ENCODE results near the gene ODAD2.
"Not testable (repeated sequence)": the region's sequence is repeated elsewhere in the genome, so short reads cannot be mapped to it uniquely, and the experiment has no call there.

The ODAD2 gene, protein sequence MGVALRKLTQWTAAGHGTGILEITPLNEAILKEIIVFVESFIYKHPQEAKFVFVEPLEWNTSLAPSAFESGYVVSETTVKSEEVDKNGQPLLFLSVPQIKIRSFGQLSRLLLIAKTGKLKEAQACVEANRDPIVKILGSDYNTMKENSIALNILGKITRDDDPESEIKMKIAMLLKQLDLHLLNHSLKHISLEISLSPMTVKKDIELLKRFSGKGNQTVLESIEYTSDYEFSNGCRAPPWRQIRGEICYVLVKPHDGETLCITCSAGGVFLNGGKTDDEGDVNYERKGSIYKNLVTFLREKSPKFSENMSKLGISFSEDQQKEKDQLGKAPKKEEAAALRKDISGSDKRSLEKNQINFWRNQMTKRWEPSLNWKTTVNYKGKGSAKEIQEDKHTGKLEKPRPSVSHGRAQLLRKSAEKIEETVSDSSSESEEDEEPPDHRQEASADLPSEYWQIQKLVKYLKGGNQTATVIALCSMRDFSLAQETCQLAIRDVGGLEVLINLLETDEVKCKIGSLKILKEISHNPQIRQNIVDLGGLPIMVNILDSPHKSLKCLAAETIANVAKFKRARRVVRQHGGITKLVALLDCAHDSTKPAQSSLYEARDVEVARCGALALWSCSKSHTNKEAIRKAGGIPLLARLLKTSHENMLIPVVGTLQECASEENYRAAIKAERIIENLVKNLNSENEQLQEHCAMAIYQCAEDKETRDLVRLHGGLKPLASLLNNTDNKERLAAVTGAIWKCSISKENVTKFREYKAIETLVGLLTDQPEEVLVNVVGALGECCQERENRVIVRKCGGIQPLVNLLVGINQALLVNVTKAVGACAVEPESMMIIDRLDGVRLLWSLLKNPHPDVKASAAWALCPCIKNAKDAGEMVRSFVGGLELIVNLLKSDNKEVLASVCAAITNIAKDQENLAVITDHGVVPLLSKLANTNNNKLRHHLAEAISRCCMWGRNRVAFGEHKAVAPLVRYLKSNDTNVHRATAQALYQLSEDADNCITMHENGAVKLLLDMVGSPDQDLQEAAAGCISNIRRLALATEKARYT

DNA sequence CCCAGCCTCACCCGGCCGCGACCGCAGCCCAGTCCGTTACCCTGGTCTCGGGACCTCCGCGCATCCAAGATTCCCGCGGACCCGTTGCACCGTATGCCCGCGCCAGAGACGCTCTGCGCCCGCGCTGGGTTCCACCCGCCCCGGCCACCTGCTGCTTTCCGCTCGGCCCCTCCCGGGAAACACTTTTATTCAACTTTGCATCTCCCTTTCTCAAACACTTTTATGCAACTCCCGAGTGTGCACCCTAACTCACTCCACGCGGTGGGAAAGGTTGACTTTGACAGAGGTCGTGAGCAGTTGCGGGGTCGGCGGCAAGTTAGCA lies at the start of gene ODAD2:
Gene ODAD2, minus strand, starts transcription at position 126 of the 322 bp plus-strand sequence. CDS start 3,937 bp downstream, outside the sequence.
- no peak for DNase-seq (ENCODE audit: low read depth, low spot score)

DNA sequence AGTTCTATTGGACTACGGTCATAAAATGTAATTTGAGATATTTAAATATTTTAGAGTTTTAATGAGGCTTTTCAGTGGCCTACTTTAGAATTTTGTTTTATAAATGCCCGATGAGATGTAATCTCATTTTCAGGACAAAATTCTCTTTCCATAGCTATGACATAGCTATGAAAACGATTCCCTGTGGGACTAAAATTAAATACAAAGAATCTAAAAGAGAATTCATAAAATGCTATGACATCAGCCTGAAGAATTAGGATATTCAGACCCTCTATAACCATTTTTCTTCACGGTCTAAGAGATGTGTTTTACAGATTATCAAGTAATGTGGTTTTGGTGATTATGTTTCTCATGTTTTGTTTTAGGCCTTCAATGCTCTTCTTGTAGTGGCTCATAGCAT lies 48.2 kb upstream of the ODAD2 start:
- no peak for DNase-seq (ENCODE audit: low read depth, low spot score)

DNA sequence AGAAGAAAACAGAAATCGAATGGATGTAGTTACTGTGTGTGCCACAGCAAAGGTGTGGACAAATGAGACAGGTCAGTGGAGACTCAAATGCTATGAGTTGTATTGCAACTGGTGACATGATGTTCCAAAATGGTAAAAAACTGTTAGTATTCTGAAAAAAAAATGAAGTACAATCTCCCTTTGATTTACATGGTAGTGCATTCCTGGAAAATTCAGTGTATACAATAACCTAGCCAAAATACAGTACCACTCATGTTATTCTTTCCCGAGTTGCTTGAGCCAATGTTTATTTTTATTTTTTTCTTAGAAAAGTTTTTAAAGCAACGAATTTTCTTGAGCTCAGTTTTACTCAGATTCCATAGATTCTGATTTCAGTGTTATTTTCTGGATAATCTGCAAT lies 47.7 kb upstream of the ODAD2 start:
- no peak for DNase-seq (ENCODE audit: low read depth, low spot score)

DNA sequence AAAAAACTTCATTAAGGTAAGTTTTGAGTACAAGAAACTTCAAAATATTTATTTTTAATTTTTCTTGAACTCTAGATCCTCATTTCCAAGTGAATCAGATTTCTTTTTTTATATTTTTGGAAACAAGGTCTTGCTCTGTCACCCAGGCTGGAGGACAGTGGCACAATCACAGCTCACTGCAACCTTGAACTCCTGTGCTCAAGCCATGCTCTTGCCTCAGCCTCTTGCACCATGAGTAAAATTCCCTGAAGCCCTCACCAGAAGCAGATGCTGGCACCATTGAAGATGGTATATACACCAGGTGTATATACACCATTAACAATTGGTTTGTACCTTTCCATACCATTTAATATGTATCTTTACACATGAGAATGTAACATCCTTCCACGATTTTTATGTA lies 45.1 kb upstream of the ODAD2 start:
- no peak for DNase-seq (ENCODE audit: low read depth, low spot score)

DNA sequence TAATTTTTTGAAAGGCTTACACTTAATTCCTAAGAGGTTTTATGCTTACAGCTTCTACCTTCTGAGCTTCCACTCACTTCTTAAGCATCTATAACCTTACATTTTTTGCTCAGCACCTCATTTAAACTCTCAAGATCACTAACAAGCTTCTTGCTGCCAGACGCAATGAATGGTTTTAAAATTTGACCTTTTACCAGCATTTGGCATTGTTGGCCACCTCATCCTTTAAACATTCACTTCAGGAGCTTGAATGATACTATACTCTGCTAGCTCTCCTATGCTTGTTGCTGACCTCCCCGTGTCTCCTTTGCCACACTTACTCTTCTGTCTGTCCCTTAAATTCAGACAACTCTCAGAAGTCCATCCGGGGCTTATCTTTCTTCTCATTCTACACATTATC lies 37.7 kb upstream of the ODAD2 start:
- DNase-seq (ENCODE audit: low read depth, low spot score), result no peak

DNA sequence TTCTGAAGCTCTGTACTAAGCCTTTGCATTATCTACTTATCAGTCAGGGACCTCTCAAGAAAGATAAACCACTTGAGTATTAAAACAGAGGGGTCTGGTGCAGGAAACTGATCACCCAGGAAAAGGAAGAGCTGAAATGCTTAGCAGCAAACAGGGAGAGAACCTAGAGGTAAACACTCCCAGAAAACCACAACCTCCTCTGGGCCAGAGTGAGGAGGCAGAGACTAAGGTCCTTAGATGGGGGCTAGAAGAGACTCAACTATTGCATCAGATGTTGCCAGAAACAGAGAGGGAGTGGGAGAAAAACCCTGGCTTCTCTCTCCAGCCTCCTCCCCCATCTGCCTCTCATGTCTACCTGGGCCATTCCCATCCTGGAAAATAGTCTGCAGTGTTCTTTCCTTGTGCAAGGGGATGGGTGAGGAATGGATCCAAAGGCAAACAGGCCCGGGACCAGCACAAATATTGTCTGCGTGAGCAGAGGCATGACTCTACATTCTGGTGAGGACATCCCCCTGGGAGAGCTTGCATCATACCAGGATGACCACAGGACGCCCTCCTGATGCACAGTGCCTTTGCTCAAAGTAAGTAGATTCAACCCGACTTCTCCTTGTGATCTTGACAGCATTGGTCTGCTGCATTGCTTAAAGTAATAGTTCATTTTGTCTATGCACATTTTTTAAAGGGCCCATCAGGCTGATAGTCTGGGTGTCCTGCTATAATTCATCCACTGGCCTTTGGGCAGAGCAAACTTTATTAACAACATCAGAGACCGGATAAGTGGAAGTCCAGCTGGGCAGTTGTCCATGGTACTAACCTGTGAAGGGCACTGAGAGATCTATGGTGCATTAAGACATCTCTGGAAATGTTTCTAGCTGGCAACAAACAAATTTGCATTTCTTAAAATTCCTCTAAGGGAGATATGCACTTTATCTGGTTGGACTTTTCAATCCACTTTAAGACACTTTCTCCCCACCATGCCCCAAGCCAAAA lies 22.4 kb upstream of the ODAD2 start:
- DNase-seq (ENCODE audit: low read depth, low spot score), result no peak

DNA sequence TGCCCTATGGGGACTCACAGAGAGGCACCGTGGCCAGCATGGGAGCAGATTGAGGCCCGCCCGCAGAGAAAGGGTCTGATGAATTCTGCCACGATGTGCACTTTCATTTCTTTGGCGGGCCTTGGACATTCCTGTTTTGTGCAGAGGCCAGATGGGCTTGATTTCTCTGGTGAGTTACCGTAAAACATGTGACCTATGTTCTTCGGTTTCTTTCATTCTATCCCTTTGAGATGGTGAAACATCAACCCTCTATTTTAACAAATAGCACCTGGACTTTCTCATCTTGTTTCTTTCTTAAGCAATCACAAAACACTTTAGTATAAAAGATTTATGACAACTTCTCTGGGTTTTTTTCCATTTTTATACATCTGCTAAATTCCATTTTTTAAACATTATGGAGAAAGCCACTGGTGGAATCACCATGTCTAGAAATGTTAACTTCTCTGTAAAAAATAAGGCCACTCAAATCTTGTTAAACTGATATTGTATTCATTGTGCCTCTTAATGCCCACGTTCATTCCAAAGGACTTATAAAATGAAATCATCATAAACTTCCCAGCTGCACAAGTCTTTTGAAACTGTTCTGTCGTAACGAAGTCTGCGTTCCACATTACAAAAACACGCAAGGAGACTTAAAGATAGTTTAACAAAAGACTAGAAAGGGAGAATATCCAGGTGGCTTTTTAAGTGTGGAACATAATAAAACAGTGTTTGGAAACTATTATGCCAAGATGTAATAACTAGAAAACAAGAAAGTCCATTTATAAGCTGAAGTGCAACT lies 21.4 kb upstream of the ODAD2 start:
- DNase-seq (ENCODE audit: low read depth, low spot score), result no peak

DNA sequence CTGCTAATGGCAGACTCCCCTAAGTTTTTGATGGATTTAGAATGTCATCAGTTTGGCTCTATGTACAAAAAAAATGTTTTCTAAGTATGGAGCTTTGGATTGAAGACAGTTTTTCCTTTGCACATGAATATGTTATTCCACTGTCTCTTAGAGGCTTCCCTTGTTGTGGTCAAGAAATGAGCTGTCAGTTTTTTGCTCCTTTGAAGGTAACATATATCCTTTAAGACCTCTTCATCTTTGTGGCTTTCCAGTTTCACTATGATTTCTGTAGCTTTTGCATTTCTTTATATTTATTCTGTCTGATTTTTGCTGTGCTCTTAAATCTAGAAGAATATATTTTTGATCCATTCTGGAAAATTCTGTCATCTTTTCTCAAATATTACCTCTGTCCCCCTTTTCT lies 15.8 kb upstream of the ODAD2 start:
- no peak for DNase-seq (ENCODE audit: low read depth, low spot score)

DNA sequence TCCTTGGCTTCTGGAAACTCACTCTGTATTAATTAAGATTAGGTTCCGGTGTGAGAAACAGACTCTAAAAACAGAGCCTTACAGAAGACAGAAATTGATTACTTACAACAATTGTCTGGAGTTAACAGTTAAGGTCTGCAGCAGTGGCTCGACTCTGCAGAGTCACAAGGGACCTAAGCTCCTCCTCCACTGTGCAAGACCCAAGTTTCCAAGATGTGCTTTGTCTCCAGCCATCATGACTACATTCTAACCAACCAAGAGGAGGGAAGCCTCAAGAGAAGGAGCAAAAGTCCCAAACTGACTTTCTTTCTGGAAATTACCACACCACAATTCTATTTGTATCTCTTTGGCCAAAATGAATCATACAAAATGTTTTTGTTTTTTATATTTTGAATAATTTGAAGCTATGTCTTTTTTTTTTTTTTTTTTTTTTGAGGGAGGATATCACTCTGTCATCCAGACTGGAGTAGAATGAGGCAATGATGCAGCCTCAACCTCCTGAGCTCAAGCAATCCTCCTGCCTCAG lies 14.2 kb upstream of the ODAD2 start:
- DNase-seq (ENCODE audit: low read depth, low spot score), result no peak

DNA sequence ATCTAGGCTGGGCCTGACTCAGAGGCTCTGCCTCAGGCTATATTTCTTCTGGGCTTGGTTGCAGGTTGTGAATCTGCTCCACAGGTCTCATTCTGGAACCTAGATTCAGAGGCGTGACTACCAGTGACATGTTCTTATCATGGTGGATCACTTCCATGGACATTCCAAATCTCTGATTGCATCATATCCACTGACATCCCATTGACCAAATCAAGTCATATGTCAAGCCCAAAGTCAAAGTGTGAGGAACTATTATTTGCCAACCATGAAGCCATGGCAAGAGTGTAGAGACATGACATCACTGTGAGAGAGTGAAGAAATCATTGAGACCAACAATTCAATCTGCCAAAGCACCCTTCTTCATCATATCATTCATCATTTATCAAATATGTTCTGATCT lies 11.9 kb upstream of the ODAD2 start:
- DNase-seq (ENCODE audit: low read depth, low spot score), result no peak

DNA sequence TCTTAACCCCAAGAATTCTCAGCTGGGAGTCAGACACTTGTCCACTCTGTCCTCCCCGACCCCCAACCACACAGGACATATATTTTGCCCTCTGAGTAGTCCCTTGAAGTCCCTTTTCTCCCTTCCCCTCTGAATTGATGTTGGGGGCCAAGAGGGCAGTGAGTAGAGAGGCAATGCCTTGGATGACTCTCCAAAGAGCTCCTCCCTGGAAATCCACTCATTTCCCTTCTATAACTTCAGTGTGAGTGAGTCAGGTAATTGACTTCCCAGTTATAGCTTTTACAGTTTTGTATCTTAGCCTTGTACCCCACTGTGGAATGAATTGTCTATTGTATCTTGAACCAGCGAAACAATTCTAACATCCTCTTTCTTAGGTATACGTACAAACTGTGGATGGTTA lies 9.2 kb upstream of the ODAD2 start:
- no peak for DNase-seq (ENCODE audit: low read depth, low spot score)

DNA sequence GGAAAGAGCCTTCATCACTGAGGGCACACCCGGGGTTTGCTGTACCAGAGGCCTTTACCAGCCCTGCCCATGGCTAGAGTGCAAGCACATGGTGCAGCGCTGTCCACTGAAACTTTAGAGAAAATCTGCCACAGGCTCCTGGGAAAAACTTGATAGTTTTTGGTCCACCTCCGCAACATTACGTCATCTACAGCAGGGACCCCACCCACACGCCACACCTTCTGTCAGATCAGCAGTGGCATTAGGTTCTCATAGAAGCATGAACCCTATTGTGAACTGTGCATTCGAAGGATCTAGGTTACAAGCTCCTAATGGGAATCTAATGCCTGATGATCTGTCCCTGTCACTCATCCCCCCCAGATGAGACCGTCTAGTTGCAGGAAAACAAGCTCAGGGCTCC lies 2.5 kb upstream of the ODAD2 start:
- no peak for DNase-seq (ENCODE audit: low read depth, low spot score)

DNA sequence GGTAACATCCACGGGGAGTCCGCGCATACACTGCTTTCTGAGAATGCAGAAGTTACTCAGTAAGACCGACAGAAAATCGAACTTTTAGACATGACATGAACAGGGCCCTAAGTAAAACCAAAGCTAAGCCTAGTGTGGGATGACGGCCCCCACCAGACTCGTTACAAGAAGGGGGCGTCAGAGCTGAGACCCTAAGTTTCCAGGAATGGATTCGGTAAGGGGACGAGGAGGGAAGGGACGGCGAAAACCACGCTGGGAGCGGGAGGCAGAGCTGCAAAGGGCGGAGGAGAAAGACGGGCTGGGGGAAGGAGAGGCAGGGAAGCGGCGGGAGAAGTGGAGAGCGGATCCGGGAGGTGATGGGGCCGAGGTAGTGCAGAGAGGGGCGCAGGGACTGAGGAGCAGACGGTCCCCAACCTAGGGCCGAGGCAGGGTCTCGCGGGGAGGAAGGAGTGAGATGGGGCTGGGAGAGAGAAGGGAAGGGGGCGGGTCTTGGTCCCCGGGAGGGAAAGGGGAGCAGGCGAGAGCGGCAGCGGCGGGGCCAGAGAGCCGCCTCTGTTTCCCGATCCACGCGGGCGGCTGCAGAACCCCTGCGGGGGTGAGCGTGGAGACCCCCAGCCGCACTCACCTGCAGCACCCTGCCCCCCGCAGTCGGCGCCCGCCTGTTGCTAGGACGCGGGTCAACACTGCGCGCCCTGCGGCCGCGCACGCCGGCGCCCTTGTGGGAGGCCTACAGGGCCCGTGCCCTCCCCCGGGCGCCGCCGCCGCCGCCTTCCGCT lies 513 bp downstream of the ODAD2 start:
- DNase-seq (ENCODE audit: low read depth, low spot score), result peak; percentile 10

DNA sequence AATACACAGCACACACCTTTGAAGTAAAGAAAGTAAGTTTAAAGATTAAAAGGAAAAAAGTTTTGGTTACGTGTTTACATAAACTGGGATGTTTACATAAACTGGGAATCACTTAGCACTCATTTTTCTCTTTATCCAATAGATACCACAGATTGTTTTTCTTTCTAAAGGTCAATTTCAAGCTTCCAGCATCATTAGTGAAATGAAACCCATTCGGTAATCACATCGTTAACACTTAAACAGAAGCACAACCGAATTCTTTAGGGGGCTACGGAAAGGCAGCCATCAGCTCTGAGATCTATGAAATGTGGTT lies 1.1 kb downstream of the ODAD2 start:
- DNase-seq (ENCODE audit: low read depth, low spot score), result no peak

DNA sequence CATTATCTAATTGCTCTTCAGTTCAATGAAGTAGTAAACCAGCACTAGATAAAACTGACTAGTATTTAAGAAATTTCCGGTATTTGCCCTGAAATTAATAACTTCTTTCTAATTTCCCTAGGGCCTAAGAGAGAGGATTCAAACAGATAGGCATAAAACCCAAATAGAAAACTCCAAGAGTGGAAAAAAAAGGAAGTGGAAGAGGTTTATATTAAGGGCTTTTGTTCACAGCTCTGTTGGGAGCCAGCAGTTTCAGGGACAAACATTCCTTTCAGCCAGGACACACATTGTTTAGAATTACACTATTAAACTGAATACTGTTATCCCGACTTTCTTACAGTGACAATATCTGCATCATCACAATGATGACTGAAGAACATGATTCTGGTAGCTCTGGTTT lies 3.6 kb downstream of the ODAD2 start:
- DNase-seq (ENCODE audit: low read depth, low spot score), result no peak

DNA sequence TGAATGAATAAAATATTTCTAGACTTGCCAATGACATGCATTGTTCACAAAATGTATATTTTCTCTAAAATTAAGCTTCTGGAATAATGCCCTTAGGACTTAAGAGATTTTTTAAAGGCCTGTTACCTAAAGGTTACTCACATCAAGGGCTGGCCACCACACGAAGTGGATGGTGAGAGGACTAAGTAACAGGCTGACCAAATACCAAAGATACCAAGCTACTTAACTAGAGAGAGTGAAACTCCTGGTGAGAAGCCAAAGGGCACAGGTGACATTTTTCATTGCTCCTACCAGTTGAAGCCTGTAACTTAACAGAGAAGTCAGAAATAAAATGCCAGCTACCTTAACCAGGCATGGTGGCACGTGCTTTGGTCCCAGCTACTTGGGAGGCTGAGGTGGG lies 9.5 kb downstream of the ODAD2 start:
- DNase-seq (ENCODE audit: low read depth, low spot score), result not testable (repeated sequence)

DNA sequence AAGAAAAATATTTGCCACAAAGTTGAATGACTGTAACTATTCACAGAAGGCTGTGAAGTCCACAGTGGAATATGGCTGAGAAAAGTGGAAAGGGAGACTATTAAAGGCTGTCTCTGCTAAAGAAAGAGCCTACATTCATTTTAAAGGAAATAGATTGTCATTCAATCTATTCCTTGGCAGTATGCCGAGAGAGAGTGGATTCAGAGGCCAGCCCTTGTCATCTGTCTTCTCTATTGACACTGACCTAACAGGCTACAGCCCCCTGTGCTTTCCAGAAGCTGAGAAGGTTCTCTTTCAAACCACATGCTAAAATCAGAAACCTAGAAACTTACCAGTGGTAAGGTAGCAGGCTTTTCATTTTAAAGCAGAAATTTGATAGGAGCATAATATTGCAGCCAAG lies 12.1 kb downstream of the ODAD2 start:
- DNase-seq (ENCODE audit: low read depth, low spot score), result no peak

DNA sequence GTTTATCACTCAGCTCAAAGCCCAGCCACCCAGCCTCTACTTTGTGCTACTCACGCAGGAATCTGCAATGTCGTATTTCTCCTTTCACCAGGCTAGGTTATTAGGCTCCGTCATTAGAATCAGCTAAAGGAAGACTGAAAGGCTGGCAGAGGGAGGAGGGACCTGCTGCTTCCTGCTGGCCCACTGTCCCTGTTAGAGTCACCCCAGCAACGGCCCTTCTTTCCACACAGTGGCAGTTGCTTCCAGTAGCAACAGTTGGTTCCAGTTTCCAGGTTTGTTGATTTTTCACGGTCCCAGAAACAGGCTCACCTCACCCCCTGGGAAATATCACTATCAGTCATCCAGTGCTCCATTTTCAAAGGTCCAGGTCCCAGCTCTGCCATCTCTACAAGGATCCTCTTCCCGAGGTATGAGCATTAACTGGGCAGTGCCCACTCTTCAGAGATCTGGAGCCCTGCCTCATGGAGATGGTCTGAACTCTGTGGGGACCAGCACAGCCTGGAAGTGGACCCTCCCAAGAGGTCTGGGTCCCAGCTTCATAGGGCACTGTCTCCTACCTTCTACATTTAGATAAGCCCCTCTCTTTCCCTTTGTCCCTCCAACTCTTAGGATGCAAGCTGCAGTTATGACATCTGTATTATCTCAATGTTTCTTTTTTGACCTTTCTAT lies 15.9 kb downstream of the ODAD2 start:
- DNase-seq (ENCODE audit: low read depth, low spot score), result no peak

DNA sequence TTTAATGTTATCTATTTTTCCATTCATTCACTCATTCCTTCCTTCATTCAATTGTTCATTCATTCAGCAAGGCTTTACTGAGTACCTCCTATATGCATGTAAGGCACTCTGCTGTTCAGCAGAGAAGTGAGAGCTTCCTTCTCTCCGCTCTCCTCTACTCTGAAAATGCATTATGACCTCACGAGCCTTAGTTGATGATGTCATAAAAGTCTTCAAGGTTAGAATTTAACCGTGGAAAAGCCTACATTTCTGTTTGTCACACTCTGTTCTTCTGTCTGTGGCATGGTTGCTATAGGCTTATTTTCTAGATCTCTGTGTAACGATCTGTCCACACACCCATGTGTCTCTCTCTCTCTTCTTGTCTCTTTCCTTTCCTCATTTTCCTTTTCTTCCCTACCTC lies 17.1 kb downstream of the ODAD2 start:
- DNase-seq (ENCODE audit: low read depth, low spot score), result no peak
